WTC11 (cell line): ENCODE measurements around the gene TMEM135.

Experiments
- ATF2 ChIP-seq: sonication (generic); formaldehyde crosslinking; IDR thresholded peaks from 2 replicates; pipeline ENCODE4 v1.8.1; 2022; ENCODE audit warnings: low read depth, missing genetic modification reagents, borderline replicate concordance
- CBFB ChIP-seq: sonication (generic); formaldehyde crosslinking; IDR thresholded peaks from 2 replicates; pipeline ENCODE4 v1.8.1; 2022; ENCODE audit warnings: mild to moderate bottlenecking, low read depth, missing genetic modification reagents
- CTCF ChIP-seq: fragments of 200-600 bp; IDR thresholded peaks from 2 replicates; pipeline ENCODE4 v1.8.0; 2022; ENCODE audit warnings: antibody characterized with exemption
- FOXJ3 ChIP-seq: sonication (generic); formaldehyde crosslinking; IDR thresholded peaks from 2 replicates; pipeline ENCODE4 v1.9.0; 2021; ENCODE audit warnings: missing genetic modification reagents, mild to moderate bottlenecking, borderline replicate concordance
- FOXP1 ChIP-seq: sonication (generic); formaldehyde crosslinking; IDR thresholded peaks from 2 replicates; pipeline ENCODE4 v1.8.0; 2022; ENCODE audit warnings: missing genetic modification reagents, mild to moderate bottlenecking, moderate library complexity, borderline replicate concordance
- HMGXB4 ChIP-seq: sonication (generic); formaldehyde crosslinking; IDR thresholded peaks from 2 replicates; pipeline ENCODE4 v1.8.1; 2023; ENCODE audit warnings: mild to moderate bottlenecking, moderate library complexity, missing genetic modification reagents
- IRF1 ChIP-seq: sonication (generic); formaldehyde crosslinking; IDR thresholded peaks from 2 replicates; pipeline ENCODE4 v1.8.0; 2023; ENCODE audit warnings: missing genetic modification reagents
- RORB ChIP-seq: fragments of 250-450 bp; sonication (Bioruptor Pico); IDR thresholded peaks from 2 replicates; pipeline ENCODE4 v1.9.0; 2021; ENCODE audit warnings: mild to moderate bottlenecking
- TP53 ChIP-seq: sonication (generic); formaldehyde crosslinking; IDR thresholded peaks from 2 replicates; pipeline ENCODE4 v1.8.1; 2023; ENCODE audit warnings: mild to moderate bottlenecking, missing genetic modification reagents
- ZNF232 ChIP-seq: sonication (generic); formaldehyde crosslinking; IDR thresholded peaks from 2 replicates; pipeline ENCODE4 v1.8.0; 2022; ENCODE audit warnings: mild to moderate bottlenecking, missing genetic modification reagents
- ZSCAN18 ChIP-seq: fragments of 250-450 bp; sonication (Bioruptor Pico); IDR thresholded peaks from 2 replicates; pipeline ENCODE4 v2.1.2; 2022; ENCODE audit warnings: mild to moderate bottlenecking, moderate library complexity

- TF ChIP-seq ATF2 (CRISPR knock-in tag) (no peak), CBFB (no peak), CTCF (no peak), ZSCAN18 (no peak), TP53 (no peak), ZNF232 (CRISPR knock-in tag) (no peak), RORB (CRISPR knock-in tag) (no peak), FOXP1 (no peak), FOXJ3 (CRISPR knock-in tag) (no peak), HMGXB4 (CRISPR knock-in tag) (no peak), IRF1 (CRISPR knock-in tag) (no peak)
Observed at GRCh38 chr11:87036756-87037449, 831 bp upstream of the TMEM135 start.
